Uterus (tissue), 4 donors: Measurements from ENCODE around the gene VWF. TPM values are rescaled to one million over a fixed set of nuclear protein-coding genes. Genes with fewer than 3 reads are reported as not detected.

Experiments
- DNase-seq, 2 donors: peaks; one replicate each; pipeline ENCODE4 v3.0.0-alpha.2; 2019 to 2020
- H3K27ac ChIP-seq, 2 donors: fragments of 200-600 bp; sonication (generic); 1 replicate in 1 of 2; 2 replicates in 1 of 2; pipeline ENCODE4 v1.5.1; 2016 to 2018
- H3K27me3 ChIP-seq, 2 donors: fragments of 200-600 bp; sonication (generic); one replicate each; pipeline ENCODE4 v1.5.1; 2018 to 2019; ENCODE audit warnings: control low read depth in 1 of 2
- H3K36me3 ChIP-seq, 2 donors: fragments of 200-600 bp; sonication (generic); one replicate each; pipeline ENCODE4 v1.5.1; 2019; ENCODE audit warnings: control low read depth in 1 of 2
- H3K4me1 ChIP-seq, 2 donors: fragments of 200-600 bp; sonication (generic); one replicate each; pipeline ENCODE4 v1.5.1; 2018 to 2019; ENCODE audit warnings: control low read depth in 1 of 2
- H3K4me3 ChIP-seq, 2 donors: fragments of 200-600 bp; sonication (generic); 1 replicate in 1 of 2; 2 replicates in 1 of 2; pipeline ENCODE4 v1.5.1; 2018 to 2019; ENCODE audit warnings: mild to moderate bottlenecking in 1 of 2
- H3K9me3 ChIP-seq, 2 donors: fragments of 200-600 bp; sonication (generic); one replicate each; pipeline ENCODE4 v1.5.1; 2019; ENCODE audit warnings: control low read depth in 1 of 2
- CTCF ChIP-seq, 4 experiments: fragments of 200-600 bp in 2 of 4; fragments of 450-650 bp in 2 of 4; sonication (generic) in 2 of 4; IDR thresholded peaks; one replicate each; pipeline ENCODE4 v1.5.1; 2016 to 2019; ENCODE audit warnings: antibody characterized with exemption in 4 of 4, mild to moderate bottlenecking in 2 of 4, moderate library complexity in 1 of 4
- POLR2A ChIP-seq, 2 donors: fragments of 450-650 bp; IDR thresholded peaks; one replicate each; pipeline ENCODE4 v1.6.1; 2016; ENCODE audit warnings: antibody characterized with exemption in 2 of 2, mild to moderate bottlenecking in 1 of 2, moderate library complexity in 1 of 2
- intact Hi-C: fragments of 100-400 bp; cut with DNase I; formaldehyde crosslinking; loops from one replicate; pipeline ENCODE4 v1.15.1; 2023; ENCODE audit warnings: low total_unique reads
- total RNA-seq, 4 donors: library from RNA; depleted of rRNA in 3 of 4; stranded (reverse); fragments of >200 nt in 3 of 4; gene quantifications; one replicate each; pipeline versions ENCODE4 v1.1.0 to v1.2.4, GENCODE V29; 2014 to 2023
- donor health status: DM: yes; HTN: yes; CAD: no.

Gene VWF
- total RNA-seq, 4 donors from 2014 or later = 122 to 949 (median 380) TPM

- H3K4me1 ChIP-seq = peaks cover 0 to 6% of the 10 kb centered on the region in 2 donors
- intact Hi-C loops = no loop called here
- DNase-seq = no peak
- H3K27me3 ChIP-seq = no peaks in the 10 kb centered on the region
- no peak overlapping the region for H3K4me3 ChIP-seq
- TF ChIP-seq CTCF (IDR thresholded peaks at IDR 0.05) (no peak), POLR2A (IDR thresholded peaks at IDR 0.05) (no peak)
- no peaks in the 10 kb centered on the region for H3K9me3 ChIP-seq
- no peak overlapping the region for H3K27ac ChIP-seq
- H3K36me3 ChIP-seq = no peaks in the 10 kb centered on the region
Measured at GRCh38 chr12:6088921-6089747, 35.3 kb downstream of the VWF start.

GRCh38 chr12:6086316-6086715 is 38.2 kb downstream of the VWF start:
- Histone ChIP-seq H3K9me3 (no peaks in the 10 kb centered on the region), H3K4me3 (no peak overlapping the region), H3K27me3 (no peaks in the 10 kb centered on the region), H3K36me3 (no peaks in the 10 kb centered on the region), H3K27ac (no peak overlapping the region), H3K4me1 (peaks cover 0 to 12% of the 10 kb centered on the region in 2 donors)
- TF ChIP-seq POLR2A (IDR thresholded peaks at IDR 0.05) (no peak), CTCF (IDR thresholded peaks at IDR 0.05) (no peak)
- no peak for DNase-seq
- intact Hi-C loops = no loop called here

- Histone ChIP-seq H3K4me3 (no peak overlapping the region), H3K9me3 (no peaks in the 10 kb centered on the region), H3K4me1 (peaks cover 0 to 12% of the 10 kb centered on the region in 2 donors), H3K36me3 (no peaks in the 10 kb centered on the region), H3K27ac (no peak overlapping the region), H3K27me3 (no peaks in the 10 kb centered on the region)
- intact Hi-C loops = no loop called here
- no peak for TF ChIP-seq CTCF (IDR thresholded peaks at IDR 0.05)
- TF ChIP-seq POLR2A (IDR thresholded peaks at IDR 0.05) = no peak
- no peak for DNase-seq
Measured at GRCh38 chr12:6085841-6086240, 38.6 kb downstream of the VWF start.

- Histone ChIP-seq H3K4me1 (peaks cover 0 to 12% of the 10 kb centered on the region in 2 donors), H3K4me3 (no peak overlapping the region), H3K9me3 (no peaks in the 10 kb centered on the region), H3K27me3 (no peaks in the 10 kb centered on the region), H3K36me3 (no peaks in the 10 kb centered on the region), H3K27ac (peak overlapping the region; percentile 37 to 44)
- intact Hi-C loops = no loop called here
- no peak for TF ChIP-seq CTCF (IDR thresholded peaks at IDR 0.05)
- no peak for TF ChIP-seq POLR2A (IDR thresholded peaks at IDR 0.05)
- DNase-seq = no peak
Measured at GRCh38 chr12:6084969-6085450, 39.5 kb downstream of the VWF start.

- peak; percentile 35 to 54 for DNase-seq
- H3K4me1 ChIP-seq = peaks cover 0 to 12% of the 10 kb centered on the region in 2 donors
- H3K27me3 ChIP-seq = no peaks in the 10 kb centered on the region
- TF ChIP-seq POLR2A (IDR thresholded peaks at IDR 0.05) (no peak), CTCF (IDR thresholded peaks at IDR 0.05) (no peak)
- no peaks in the 10 kb centered on the region for H3K9me3 ChIP-seq
- peak overlapping the region; percentile 37 to 44 for H3K27ac ChIP-seq
- no peaks in the 10 kb centered on the region for H3K36me3 ChIP-seq
- intact Hi-C loops = no loop called here
- H3K4me3 ChIP-seq = no peak overlapping the region
Measured at GRCh38 chr12:6084261-6084968, 40.1 kb downstream of the VWF start.
